Activated T-cell treated with anti-CD3 and anti-CD28 coated beads, Interleukin-2, amount 50 U/mL, for 24 hours (primary cell): ENCODE measurements around the gene IST1.

ENCODE experiments used
- DNase-seq: peaks from one replicate; pipeline ENCODE4 v3.0.0-alpha.2; 2020
- H3K27ac Mint-ChIP-seq: 2 replicates; pipeline ENCODE4 v1.8.0; 2020; ENCODE audit warnings: mild to moderate bottlenecking, mixed read lengths
- H3K27me3 Mint-ChIP-seq: 2 replicates; pipeline ENCODE4 v1.8.0; 2020; ENCODE audit warnings: mixed read lengths
- H3K36me3 Mint-ChIP-seq: 2 replicates; pipeline ENCODE4 v1.8.0; 2020; ENCODE audit warnings: low read depth, mixed read lengths
- H3K4me1 Mint-ChIP-seq: 2 replicates; pipeline ENCODE4 v1.8.0; 2020; ENCODE audit warnings: low read depth, mixed read lengths
- H3K4me3 Mint-ChIP-seq: 2 replicates; pipeline ENCODE4 v1.8.0; 2020; ENCODE audit warnings: mild to moderate bottlenecking, moderate library complexity, mixed read lengths
- H3K9me3 Mint-ChIP-seq: 2 replicates; pipeline ENCODE4 v1.8.0; 2020; ENCODE audit warnings: mixed read lengths

The IST1 gene

GRCh38 chr16:71945616-71946015 is 50.3 kb downstream of the IST1 start:
- no peaks in the 10 kb centered on the region for H3K36me3 Mint-ChIP-seq
- no peak overlapping the region for H3K4me3 Mint-ChIP-seq
- H3K27ac Mint-ChIP-seq, result no peak overlapping the region
- H3K9me3 Mint-ChIP-seq, result no peaks in the 10 kb centered on the region
- H3K4me1 Mint-ChIP-seq, result peaks cover 1% of the 10 kb centered on the region
- DNase-seq, result no peak
- H3K27me3 Mint-ChIP-seq, result peaks cover 5% of the 10 kb centered on the region

- no peak for DNase-seq
- Mint-ChIP-seq H3K4me1 (peaks cover 23% of the 10 kb centered on the region), H3K27ac (no peak overlapping the region), H3K36me3 (no peaks in the 10 kb centered on the region), H3K27me3 (no peaks in the 10 kb centered on the region), H3K9me3 (no peaks in the 10 kb centered on the region), H3K4me3 (no peak overlapping the region)
Observed at GRCh38 chr16:71952825-71953224, 57.5 kb downstream of the IST1 start.

GRCh38 chr16:71954180-71954579 is 58.8 kb downstream of the IST1 start:
- no peak for DNase-seq
- Mint-ChIP-seq H3K4me3 (no peak overlapping the region), H3K9me3 (no peaks in the 10 kb centered on the region), H3K36me3 (no peaks in the 10 kb centered on the region), H3K27ac (no peak overlapping the region), H3K4me1 (peaks cover 23% of the 10 kb centered on the region), H3K27me3 (no peaks in the 10 kb centered on the region)

GRCh38 chr16:71954699-71955195 is 59.4 kb downstream of the IST1 start:
- no peak for DNase-seq
- Mint-ChIP-seq H3K4me3 (no peak overlapping the region), H3K27ac (no peak overlapping the region), H3K9me3 (no peaks in the 10 kb centered on the region), H3K27me3 (no peaks in the 10 kb centered on the region), H3K36me3 (no peaks in the 10 kb centered on the region), H3K4me1 (peaks cover 23% of the 10 kb centered on the region)

GRCh38 chr16:71956486-71956885 is 61.2 kb downstream of the IST1 start:
- no peak overlapping the region for H3K4me3 Mint-ChIP-seq
- DNase-seq, result no peak
- H3K4me1 Mint-ChIP-seq, result peaks cover 23% of the 10 kb centered on the region
- no peaks in the 10 kb centered on the region for H3K36me3 Mint-ChIP-seq
- no peaks in the 10 kb centered on the region for H3K27me3 Mint-ChIP-seq
- H3K27ac Mint-ChIP-seq, result no peak overlapping the region
- no peaks in the 10 kb centered on the region for H3K9me3 Mint-ChIP-seq

- H3K36me3 Mint-ChIP-seq, result no peaks in the 10 kb centered on the region
- H3K27me3 Mint-ChIP-seq, result no peaks in the 10 kb centered on the region
- H3K4me1 Mint-ChIP-seq, result peaks cover 5% of the 10 kb centered on the region
- no peaks in the 10 kb centered on the region for H3K9me3 Mint-ChIP-seq
- DNase-seq, result peak; percentile 84
- no peak overlapping the region for H3K27ac Mint-ChIP-seq
- H3K4me3 Mint-ChIP-seq, result no peak overlapping the region
Observed at GRCh38 chr16:71961066-71962039, 66.0 kb downstream of the IST1 start.

GRCh38 chr16:71963125-71963875 is 68.0 kb downstream of the IST1 start:
- DNase-seq, result no peak

GRCh38 chr16:71965223-71965622 is 69.9 kb downstream of the IST1 start:
- no peak overlapping the region for H3K27ac Mint-ChIP-seq

More at GRCh38 chr16:71963125-71963875, 68.0 kb downstream of the IST1 start:
- Mint-ChIP-seq H3K4me1 (no peaks in the 10 kb centered on the region), H3K27ac (no peak overlapping the region), H3K27me3 (no peaks in the 10 kb centered on the region), H3K4me3 (no peak overlapping the region), H3K9me3 (no peaks in the 10 kb centered on the region), H3K36me3 (no peaks in the 10 kb centered on the region)

GRCh38 chr16:71966932-71967331 is 71.6 kb downstream of the IST1 start:
- Mint-ChIP-seq H3K9me3 (no peaks in the 10 kb centered on the region), H3K27me3 (no peaks in the 10 kb centered on the region), H3K36me3 (no peaks in the 10 kb centered on the region), H3K4me1 (no peaks in the 10 kb centered on the region), H3K27ac (no peak overlapping the region), H3K4me3 (no peak overlapping the region)
- DNase-seq, result no peak

More at GRCh38 chr16:71965223-71965622, 69.9 kb downstream of the IST1 start:
- no peak overlapping the region for H3K4me3 Mint-ChIP-seq
- no peaks in the 10 kb centered on the region for H3K9me3 Mint-ChIP-seq
- no peaks in the 10 kb centered on the region for H3K27me3 Mint-ChIP-seq
- H3K4me1 Mint-ChIP-seq, result no peaks in the 10 kb centered on the region
- no peak for DNase-seq
- no peaks in the 10 kb centered on the region for H3K36me3 Mint-ChIP-seq

- Mint-ChIP-seq H3K4me3 (no peak overlapping the region), H3K27me3 (no peaks in the 10 kb centered on the region), H3K27ac (no peak overlapping the region), H3K36me3 (no peaks in the 10 kb centered on the region), H3K4me1 (no peaks in the 10 kb centered on the region), H3K9me3 (no peaks in the 10 kb centered on the region)
- DNase-seq, result no peak
Observed at GRCh38 chr16:71969353-71969752, 74.0 kb downstream of the IST1 start.

GRCh38 chr16:71971571-71971970 is 76.2 kb downstream of the IST1 start:
- Mint-ChIP-seq H3K9me3 (no peaks in the 10 kb centered on the region), H3K27me3 (no peaks in the 10 kb centered on the region), H3K4me3 (no peak overlapping the region), H3K27ac (no peak overlapping the region), H3K4me1 (no peaks in the 10 kb centered on the region), H3K36me3 (no peaks in the 10 kb centered on the region)
- no peak for DNase-seq

GRCh38 chr16:71972356-71972755 is 77.0 kb downstream of the IST1 start:
- H3K9me3 Mint-ChIP-seq, result no peaks in the 10 kb centered on the region
- H3K4me3 Mint-ChIP-seq, result no peak overlapping the region
- H3K36me3 Mint-ChIP-seq, result no peaks in the 10 kb centered on the region
- no peak overlapping the region for H3K27ac Mint-ChIP-seq
- H3K27me3 Mint-ChIP-seq, result no peaks in the 10 kb centered on the region
- no peaks in the 10 kb centered on the region for H3K4me1 Mint-ChIP-seq
- DNase-seq, result no peak

- Mint-ChIP-seq H3K4me1 (no peaks in the 10 kb centered on the region), H3K4me3 (no peak overlapping the region), H3K9me3 (no peaks in the 10 kb centered on the region), H3K27me3 (no peaks in the 10 kb centered on the region), H3K27ac (no peak overlapping the region), H3K36me3 (no peaks in the 10 kb centered on the region)
- DNase-seq, result no peak
Observed at GRCh38 chr16:71973001-71973400, 77.7 kb downstream of the IST1 start.

GRCh38 chr16:71974068-71974818 is 78.9 kb downstream of the IST1 start:
- no peaks in the 10 kb centered on the region for H3K27me3 Mint-ChIP-seq
- H3K9me3 Mint-ChIP-seq, result no peaks in the 10 kb centered on the region
- H3K4me1 Mint-ChIP-seq, result no peaks in the 10 kb centered on the region
- H3K36me3 Mint-ChIP-seq, result no peaks in the 10 kb centered on the region
- H3K27ac Mint-ChIP-seq, result no peak overlapping the region
- no peak overlapping the region for H3K4me3 Mint-ChIP-seq
- DNase-seq, result no peak
